ENCODE measurements around the gene IQCE. TPM values are rescaled to one million over a fixed set of nuclear protein-coding genes. Genes with fewer than 3 reads are reported as not detected.

IQCE gene
- total RNA-seq, 2 donors from 2014 or later: 11.6 to 17.7 TPM

GRCh38 chr7:2660359-2661095 is 101.7 kb downstream of the IQCE start:
- Mint-ChIP-seq H3K4me3 (no peak overlapping the region), H3K27me3 (no peaks in the 10 kb centered on the region), H3K4me1 (ENCODE audit: low read depth in 2 of 2) (peaks cover 7% of the 10 kb centered on the region in 2 donors), H3K36me3 (peaks cover 6% of the 10 kb centered on the region), H3K27ac (no peak overlapping the region), H3K9me3 (no peaks in the 10 kb centered on the region)
- no peak for DNase-seq (ENCODE audit: low spot score)
- no peak for ATAC-seq

GRCh38 chr7:2661096-2661449 is 102.3 kb downstream of the IQCE start:
- ATAC-seq (no peak), DNase-seq (ENCODE audit: low spot score) (no peak)
- H3K27me3 Mint-ChIP-seq: no peaks in the 10 kb centered on the region
- H3K27ac Mint-ChIP-seq: no peak overlapping the region
- peaks cover 7% of the 10 kb centered on the region in 2 donors for H3K4me1 Mint-ChIP-seq (ENCODE audit: low read depth in 2 of 2)
- H3K9me3 Mint-ChIP-seq: no peaks in the 10 kb centered on the region
- H3K36me3 Mint-ChIP-seq: peaks cover 6% of the 10 kb centered on the region
- no peak overlapping the region for H3K4me3 Mint-ChIP-seq

GRCh38 chr7:2661602-2662272 is 103.0 kb downstream of the IQCE start:
- no peak overlapping the region for H3K27ac Mint-ChIP-seq
- ATAC-seq: no peak
- peaks cover 6% of the 10 kb centered on the region for H3K36me3 Mint-ChIP-seq
- no peak overlapping the region for H3K4me3 Mint-ChIP-seq
- H3K9me3 Mint-ChIP-seq: no peaks in the 10 kb centered on the region
- DNase-seq (ENCODE audit: low spot score): no peak
- H3K27me3 Mint-ChIP-seq: no peaks in the 10 kb centered on the region
- H3K4me1 Mint-ChIP-seq (ENCODE audit: low read depth in 2 of 2): peaks cover 7% of the 10 kb centered on the region in 2 donors

- Mint-ChIP-seq H3K4me3 (no peak overlapping the region), H3K4me1 (ENCODE audit: low read depth in 2 of 2) (peaks cover 0 to 2% of the 10 kb centered on the region in 2 donors), H3K36me3 (no peaks in the 10 kb centered on the region), H3K27ac (no peak overlapping the region), H3K27me3 (peaks cover 0 to 3% of the 10 kb centered on the region in 2 donors), H3K9me3 (no peaks in the 10 kb centered on the region)
- DNase-seq (ENCODE audit: low spot score) (no peak), ATAC-seq (no peak)
Measured at GRCh38 chr7:2662273-2663120, 103.7 kb downstream of the IQCE start.

- H3K27me3 Mint-ChIP-seq: peaks cover 8 to 11% of the 10 kb centered on the region in 2 donors
- peaks cover 0 to 7% of the 10 kb centered on the region in 2 donors for H3K4me1 Mint-ChIP-seq (ENCODE audit: low read depth in 2 of 2)
- no peak overlapping the region for H3K27ac Mint-ChIP-seq
- ATAC-seq (no peak), DNase-seq (ENCODE audit: low spot score) (no peak)
- no peak overlapping the region for H3K4me3 Mint-ChIP-seq
- H3K36me3 Mint-ChIP-seq: no peaks in the 10 kb centered on the region
- no peaks in the 10 kb centered on the region for H3K9me3 Mint-ChIP-seq
Measured at GRCh38 chr7:2663121-2663886, 104.5 kb downstream of the IQCE start.

- Mint-ChIP-seq H3K4me3 (no peak overlapping the region), H3K4me1 (ENCODE audit: low read depth in 2 of 2) (peaks cover 0 to 7% of the 10 kb centered on the region in 2 donors), H3K9me3 (no peaks in the 10 kb centered on the region), H3K27me3 (peaks cover 10 to 12% of the 10 kb centered on the region in 2 donors), H3K36me3 (no peaks in the 10 kb centered on the region), H3K27ac (no peak overlapping the region)
- ATAC-seq (no peak), DNase-seq (ENCODE audit: low spot score) (no peak)
Measured at GRCh38 chr7:2663960-2664359, 105.2 kb downstream of the IQCE start.

Other genes with a start within 250 kb of the IQCE start
- 10 to 100 TPM; 28.9 to 34.5 TPM for gene SNX8, start 244.5 kb upstream of the IQCE start, total RNA-seq
- 100 to 1,000 TPM; 229 to 348 TPM for gene EIF3B, start 204.2 kb upstream of the IQCE start, total RNA-seq
- gene CHST12, start 155.4 kb upstream of the IQCE start, total RNA-seq: 10 to 100 TPM; 29.6 to 31.7 TPM
- gene GRIFIN, start 82.6 kb upstream of the IQCE start, total RNA-seq: not detected
- gene LFNG, start 39.2 kb upstream of the IQCE start, total RNA-seq: 100 to 1,000 TPM in 1 of 2 donors, 10 to 100 TPM in 1; 89.8 to 153 TPM
- gene BRAT1, start 3.5 kb upstream of the IQCE start, total RNA-seq: 10 to 100 TPM; 27.0 to 61.4 TPM
- gene TTYH3, start 73.0 kb downstream of the IQCE start, total RNA-seq: 10 to 100 TPM; 23.7 to 24.8 TPM
- not detected for gene AMZ1, start 129.2 kb downstream of the IQCE start, total RNA-seq